ENCODE measurements around the gene XIRP2.

Gene XIRP2

GRCh38 chr2:167271932-167272331, 383.7 kb downstream of the XIRP2 start:
- no peak overlapping the region for H3K4me3 ChIP-seq (ENCODE audit: control insufficient read depth, low read depth, low read length)
- no peak for DNase-seq (ENCODE audit: low read depth)
- TF ChIP-seq, protein P1, sequence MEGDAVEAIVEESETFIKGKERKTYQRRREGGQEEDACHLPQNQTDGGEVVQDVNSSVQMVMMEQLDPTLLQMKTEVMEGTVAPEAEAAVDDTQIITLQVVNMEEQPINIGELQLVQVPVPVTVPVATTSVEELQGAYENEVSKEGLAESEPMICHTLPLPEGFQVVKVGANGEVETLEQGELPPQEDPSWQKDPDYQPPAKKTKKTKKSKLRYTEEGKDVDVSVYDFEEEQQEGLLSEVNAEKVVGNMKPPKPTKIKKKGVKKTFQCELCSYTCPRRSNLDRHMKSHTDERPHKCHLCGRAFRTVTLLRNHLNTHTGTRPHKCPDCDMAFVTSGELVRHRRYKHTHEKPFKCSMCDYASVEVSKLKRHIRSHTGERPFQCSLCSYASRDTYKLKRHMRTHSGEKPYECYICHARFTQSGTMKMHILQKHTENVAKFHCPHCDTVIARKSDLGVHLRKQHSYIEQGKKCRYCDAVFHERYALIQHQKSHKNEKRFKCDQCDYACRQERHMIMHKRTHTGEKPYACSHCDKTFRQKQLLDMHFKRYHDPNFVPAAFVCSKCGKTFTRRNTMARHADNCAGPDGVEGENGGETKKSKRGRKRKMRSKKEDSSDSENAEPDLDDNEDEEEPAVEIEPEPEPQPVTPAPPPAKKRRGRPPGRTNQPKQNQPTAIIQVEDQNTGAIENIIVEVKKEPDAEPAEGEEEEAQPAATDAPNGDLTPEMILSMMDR (conservative IDR thresholded peaks at IDR 0.05; ENCODE audit: control insufficient read depth, insufficient read depth, low read depth, low read length): no peak

GRCh38 chr2:167275046-167275445, 386.8 kb downstream of the XIRP2 start:
- no peak for DNase-seq (ENCODE audit: low read depth)
- H3K4me3 ChIP-seq (ENCODE audit: control insufficient read depth, low read depth, low read length): no peak overlapping the region
- TF ChIP-seq, protein P1 (conservative IDR thresholded peaks at IDR 0.05; ENCODE audit: control insufficient read depth, insufficient read depth, low read depth, low read length): no peak

DNA sequence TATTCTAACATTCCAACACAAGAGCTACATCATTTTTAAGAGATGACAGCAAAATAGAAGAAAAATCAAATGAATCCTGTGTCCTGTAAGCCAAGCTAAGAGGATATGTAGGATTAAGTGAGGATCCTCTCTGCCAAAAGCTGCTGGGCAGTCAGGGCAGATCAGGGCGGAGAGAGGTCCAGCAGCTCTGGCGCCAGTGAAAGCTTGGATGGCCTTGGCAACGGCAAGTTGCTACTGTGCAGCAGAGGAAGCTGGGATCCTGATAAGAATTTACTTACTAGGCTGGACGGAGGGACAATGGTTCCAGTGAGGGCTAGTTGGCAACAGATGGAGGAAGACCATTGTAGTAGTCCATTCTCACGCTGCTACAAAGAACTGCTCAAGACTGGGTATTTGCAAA, 391.5 kb downstream of the XIRP2 start:
- no peak overlapping the region for H3K4me3 ChIP-seq (ENCODE audit: control insufficient read depth, low read depth, low read length)
- no peak for DNase-seq (ENCODE audit: low read depth)
- TF ChIP-seq, protein P1 (conservative IDR thresholded peaks at IDR 0.05; ENCODE audit: control insufficient read depth, insufficient read depth, low read depth, low read length): no peak

DNA sequence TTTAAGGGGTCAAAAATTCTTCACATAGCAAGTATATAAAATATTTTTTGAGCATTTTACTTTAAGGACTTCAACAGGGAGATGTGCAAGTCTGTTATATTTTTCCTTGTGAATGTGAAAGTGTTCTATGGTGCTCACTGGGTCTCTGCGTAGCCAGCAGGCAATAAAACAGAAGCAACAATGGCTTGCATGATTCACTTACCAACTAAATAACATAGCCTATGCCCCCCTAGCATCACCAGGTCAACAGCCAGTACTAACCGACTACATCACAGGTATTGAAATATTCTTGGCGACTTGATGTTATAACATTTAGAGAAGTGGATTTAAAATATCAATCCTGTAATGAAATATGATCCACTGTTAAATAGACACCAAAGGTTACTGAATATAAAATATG, 398.9 kb downstream of the XIRP2 start:
- TF ChIP-seq, protein P1 (conservative IDR thresholded peaks at IDR 0.05; ENCODE audit: control insufficient read depth, insufficient read depth, low read depth, low read length): no peak
- no peak for DNase-seq (ENCODE audit: low read depth)
- H3K4me3 ChIP-seq (ENCODE audit: control insufficient read depth, low read depth, low read length): no peak overlapping the region

DNA sequence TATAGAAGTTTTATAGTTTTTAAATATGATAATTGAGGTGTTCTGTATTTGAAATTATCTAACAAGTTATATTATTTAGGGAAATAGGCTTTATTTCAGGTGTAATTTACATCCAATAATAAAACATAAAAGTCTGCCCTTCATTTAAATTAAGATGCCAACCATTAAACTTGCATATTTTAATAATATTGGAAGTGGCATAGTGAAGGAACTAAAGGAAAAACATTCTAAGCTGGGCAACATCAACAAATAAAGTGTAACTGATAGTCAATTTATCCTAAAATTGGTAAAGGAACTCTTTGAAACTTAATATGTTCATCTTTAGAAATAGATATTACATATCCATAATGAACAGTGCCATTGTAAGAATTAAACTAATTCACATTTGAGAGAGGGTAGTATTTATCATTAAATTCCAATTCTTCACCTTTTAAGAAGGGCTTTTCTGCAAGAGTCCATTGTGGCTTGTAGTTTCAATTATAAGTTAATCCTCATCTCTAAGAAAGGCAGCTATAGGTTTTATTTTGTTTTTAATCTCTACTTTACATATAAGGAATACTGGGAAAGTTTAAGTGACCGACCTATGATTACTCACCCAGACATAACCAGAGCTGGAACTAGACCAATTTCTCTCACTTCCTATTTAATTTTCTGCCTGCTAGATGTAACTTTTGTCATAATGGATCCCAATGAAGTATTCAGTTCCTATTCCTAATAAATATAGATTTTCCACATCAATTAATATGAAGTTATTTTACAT, 401.6 kb downstream of the XIRP2 start:
- no peak overlapping the region for H3K4me3 ChIP-seq (ENCODE audit: control insufficient read depth, low read depth, low read length)
- TF ChIP-seq, protein P1 (conservative IDR thresholded peaks at IDR 0.05; ENCODE audit: control insufficient read depth, insufficient read depth, low read depth, low read length): no peak
- peak; percentile 62 for DNase-seq (ENCODE audit: low read depth)

GRCh38 chr2:167292430-167293171, 404.3 kb downstream of the XIRP2 start, which contains the start of gene B3GALT1:
B3GALT1 (plus strand) TSS chr2:167293001.
- H3K4me3 ChIP-seq (ENCODE audit: control insufficient read depth, low read depth, low read length): peak within 1 kb of the TSS; percentile 67
- DNase-seq (ENCODE audit: low read depth): peak; percentile 91
- TF ChIP-seq, protein P1 (conservative IDR thresholded peaks at IDR 0.05; ENCODE audit: control insufficient read depth, insufficient read depth, low read depth, low read length): peak; percentile 38

Data from fibroblast of mammary gland (primary cell).